Naive thymus-derived CD8-positive, alpha-beta T cell (primary cell): ENCODE data around the gene TRPC4AP. TPM values are rescaled to one million over a fixed set of nuclear protein-coding genes. Genes with fewer than 3 reads are reported as not detected.

Experiments
- ATAC-seq, 2 donors: fragments of 150-1000 bp; cut with Tn5 transposase in 1 of 2; sonication (Bioruptor Pico), chemical (Tn5 transposase) in 1 of 2; 1 replicate in 1 of 2; 2 replicates in 1 of 2; pipeline ENCODE4 v1.10.0; 2021; ENCODE audit warnings: mild to moderate bottlenecking in 2 of 2, moderate library complexity in 2 of 2
- POLR2A ChIA-PET: fragments of 350-600 bp; sonication (Branson Sonifier 250); formaldehyde crosslinking; loops from one replicate; lab custom pipeline; 2021; ENCODE audit warnings: antibody characterized with exemption; lab: Charles Lee
- DNase-seq, 10 donors: peaks; one replicate each; pipeline versions ENCODE4 v3.0.0 to v3.0.0-alpha.2; 2020 to 2022
- H3K27ac Mint-ChIP-seq, 10 donors: one replicate each; pipeline ENCODE4 v1.8.0; 2020 to 2022; ENCODE audit warnings: mild to moderate bottlenecking in 10 of 10, mixed read lengths in 10 of 10, moderate library complexity in 4 of 10, inconsistent platforms in 1 of 10
- H3K27me3 Mint-ChIP-seq, 5 donors: one replicate each; pipeline ENCODE4 v1.8.0; 2021 to 2022; ENCODE audit warnings: mixed read lengths in 5 of 5
- H3K36me3 Mint-ChIP-seq, 3 donors: one replicate each; pipeline ENCODE4 v1.8.0; 2020 to 2022; ENCODE audit warnings: mixed read lengths in 3 of 3, mild to moderate bottlenecking in 2 of 3, inconsistent platforms in 1 of 3
- H3K4me1 Mint-ChIP-seq, 4 donors: one replicate each; pipeline ENCODE4 v1.8.0; 2021 to 2022; ENCODE audit warnings: mixed read lengths in 4 of 4
- H3K4me3 Mint-ChIP-seq, 10 donors: one replicate each; pipeline ENCODE4 v1.8.0; 2020 to 2022; ENCODE audit warnings: mild to moderate bottlenecking in 10 of 10, mixed read lengths in 10 of 10, moderate library complexity in 6 of 10, inconsistent platforms in 1 of 10
- H3K9me3 Mint-ChIP-seq, 9 donors: one replicate each; pipeline ENCODE4 v1.8.0; 2020 to 2022; ENCODE audit warnings: mixed read lengths in 9 of 9, mild to moderate bottlenecking in 3 of 9, inconsistent platforms in 1 of 9, moderate library complexity in 1 of 9
- polyA plus RNA-seq, 3 donors: library from polyadenylated mRNA; unstranded; fragments of 300-500 nt; fragmentation: Illumina TruSeq; gene quantifications; one replicate each; pipeline ENCODE4 v1.2.3, GENCODE V29; 2021
- total RNA-seq, 8 experiments: library from RNA in 2 of 8; stranded (reverse) in 2 of 8; gene quantifications; one replicate each; pipeline ENCODE4 v1.2.3 and lab custom pipeline; 2021 to 2026

Gene TRPC4AP
- total and polyA plus RNA-seq, 5 experiments from 2014 or later: 54.7 to 77.6 (median 57.8) TPM

DNA sequence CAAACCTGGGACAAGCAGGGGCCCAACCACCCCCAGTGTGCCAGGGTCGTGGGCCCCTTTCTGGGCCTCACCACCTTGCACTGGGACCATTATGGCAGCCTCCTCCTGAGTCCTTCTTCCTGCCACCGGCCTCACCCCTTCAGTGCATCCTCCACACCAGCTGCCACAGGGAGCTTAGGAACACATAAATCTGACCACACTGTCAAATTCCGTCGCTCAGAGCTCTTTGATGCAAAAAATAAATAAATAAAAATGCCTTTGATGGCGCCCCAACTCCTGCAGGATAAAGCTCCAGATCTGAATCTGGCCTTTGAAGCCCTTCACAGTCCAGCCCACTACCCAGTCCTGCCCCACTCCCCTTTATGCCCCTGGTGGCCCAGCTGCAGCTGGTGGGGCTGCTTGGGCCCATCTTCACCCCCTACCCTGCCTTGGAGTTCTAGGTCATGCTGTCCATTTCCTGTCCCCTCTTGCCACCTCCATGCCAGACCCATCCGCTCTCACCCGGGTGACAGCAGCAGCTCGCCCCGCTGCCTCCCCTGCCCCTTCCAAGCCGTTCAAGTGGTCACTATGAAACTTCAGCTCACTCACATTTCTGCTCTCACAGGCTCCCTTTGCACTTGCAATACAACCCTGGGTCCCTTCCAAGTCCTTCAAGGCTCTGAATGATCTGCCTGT lies 120.9 kb downstream of the TRPC4AP start:
- Mint-ChIP-seq H3K27ac (no peak overlapping the region), H3K9me3 (no peaks in the 10 kb centered on the region), H3K4me1 (no peaks in the 10 kb centered on the region), H3K36me3 (no peaks in the 10 kb centered on the region), H3K27me3 (peaks cover 0 to 4% (median 0%) of the 10 kb centered on the region in 5 donors), H3K4me3 (no peak overlapping the region)
- DNase-seq (no peak), ATAC-seq (no peak)
- POLR2A ChIA-PET: no interaction called here

DNA sequence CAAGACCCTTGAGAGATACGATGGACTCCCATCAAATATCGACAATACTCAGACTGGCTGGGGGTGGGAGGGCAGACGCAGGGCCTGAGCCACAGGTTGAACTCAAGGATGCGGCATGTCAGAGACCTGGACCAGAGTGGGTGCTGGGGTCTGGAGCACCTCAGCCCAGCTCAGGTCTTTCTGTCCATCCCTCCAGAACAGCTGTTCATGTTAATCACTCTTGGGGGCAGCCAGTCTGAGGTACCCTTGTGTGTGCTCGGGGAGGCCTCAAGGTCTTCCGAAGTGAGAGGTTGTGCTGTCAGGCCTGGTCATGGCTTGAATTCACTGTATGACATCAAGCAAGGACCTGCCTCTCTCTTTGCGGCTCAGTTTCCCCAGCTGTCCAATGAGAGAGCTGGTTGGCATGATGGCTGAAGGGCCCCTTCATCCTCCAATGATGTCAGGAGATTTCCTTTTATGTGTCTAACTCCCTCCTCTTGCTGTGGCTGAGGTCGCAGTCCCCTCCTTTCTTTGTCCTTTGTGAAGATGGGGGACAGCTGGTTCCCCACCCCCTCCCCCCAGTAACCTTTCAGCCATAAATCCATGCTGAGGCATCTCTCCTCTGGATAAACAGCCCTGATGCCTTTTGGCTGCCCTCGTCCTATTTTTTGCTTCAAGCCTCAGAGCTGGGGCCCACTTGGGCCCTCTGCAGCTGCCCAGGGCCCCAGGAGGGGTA lies 121.6 kb downstream of the TRPC4AP start:
- no peak overlapping the region for H3K4me3 Mint-ChIP-seq
- peak overlapping the region in 1 of 10 donors; percentile 70 for H3K27ac Mint-ChIP-seq
- no peaks in the 10 kb centered on the region for H3K36me3 Mint-ChIP-seq
- H3K27me3 Mint-ChIP-seq: peaks cover 0 to 4% (median 0%) of the 10 kb centered on the region in 5 donors
- no peaks in the 10 kb centered on the region for H3K4me1 Mint-ChIP-seq
- no peaks in the 10 kb centered on the region for H3K9me3 Mint-ChIP-seq
- POLR2A ChIA-PET: interaction anchor here (0.5 kb wide), 1 partner anchor 766 kb away, joined by 4 read pairs; no protein-coding TSS in a partner anchor
- no peak for DNase-seq
- ATAC-seq: no peak

- peak in 1 of 10 donors; percentile 23 for DNase-seq
- H3K27ac Mint-ChIP-seq: no peak overlapping the region
- no peaks in the 10 kb centered on the region for H3K4me1 Mint-ChIP-seq
These were observed 122.3 kb downstream of the TRPC4AP start for GRCh38 chr20:34970193-34970840.

DNA sequence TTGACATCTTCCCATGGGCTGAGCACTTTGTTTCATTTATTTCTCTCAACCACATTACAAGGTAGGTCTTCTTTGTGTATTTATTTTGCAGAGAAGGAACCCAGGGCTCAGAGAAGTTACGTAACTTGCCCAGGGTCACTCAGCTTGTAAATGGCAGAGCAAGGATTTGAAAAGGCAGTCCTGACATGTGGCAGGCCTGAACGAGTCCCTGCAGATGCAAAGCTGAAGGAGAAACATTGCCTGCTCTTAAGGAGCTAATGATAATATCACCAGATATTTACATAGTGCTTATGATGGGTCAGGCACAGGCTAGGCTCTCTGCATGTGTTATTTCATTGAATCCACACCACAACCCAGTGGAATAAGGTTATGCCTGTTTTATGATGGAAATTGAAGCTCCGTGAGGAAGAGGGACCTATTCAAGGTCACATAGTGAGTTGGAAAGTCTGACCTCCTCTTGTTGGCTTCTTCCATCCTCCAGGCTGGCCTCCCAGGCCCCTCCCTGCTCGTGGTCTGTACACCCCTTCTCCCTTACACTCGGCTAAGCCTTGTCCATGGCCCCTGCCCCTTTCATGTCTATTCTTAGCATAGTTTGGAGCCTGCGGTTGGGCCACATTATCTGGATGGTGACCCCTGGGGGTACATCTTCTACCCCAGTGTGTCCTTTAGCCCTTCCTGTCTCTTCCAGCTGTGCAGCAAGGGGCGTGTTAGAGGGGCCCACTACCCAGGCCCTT lies 124.4 kb downstream of the TRPC4AP start:
- no peaks in the 10 kb centered on the region for H3K9me3 Mint-ChIP-seq
- H3K27ac Mint-ChIP-seq: no peak overlapping the region
- no peaks in the 10 kb centered on the region for H3K4me1 Mint-ChIP-seq
- ATAC-seq (no peak), DNase-seq (no peak)
- no peak overlapping the region for H3K4me3 Mint-ChIP-seq
- peaks cover 0 to 4% (median 0%) of the 10 kb centered on the region in 5 donors for H3K27me3 Mint-ChIP-seq
- POLR2A ChIA-PET: interaction anchor here (0.5 kb wide), 1 partner anchor 61 kb away, joined by 4 read pairs; no protein-coding TSS in a partner anchor
- no peaks in the 10 kb centered on the region for H3K36me3 Mint-ChIP-seq

More at GRCh38 chr20:34970193-34970840, 122.3 kb downstream of the TRPC4AP start:
- POLR2A ChIA-PET: interaction anchor here (0.5 to 1.1 kb wide), 2 partner anchors 98 to 767 kb away, joined by 4 read pairs; partner anchors contain the start of gene GGT7
- Mint-ChIP-seq H3K27me3 (peaks cover 0 to 4% (median 0%) of the 10 kb centered on the region in 5 donors), H3K4me3 (no peak overlapping the region), H3K36me3 (no peaks in the 10 kb centered on the region), H3K9me3 (no peaks in the 10 kb centered on the region)
- no peak for ATAC-seq

DNA sequence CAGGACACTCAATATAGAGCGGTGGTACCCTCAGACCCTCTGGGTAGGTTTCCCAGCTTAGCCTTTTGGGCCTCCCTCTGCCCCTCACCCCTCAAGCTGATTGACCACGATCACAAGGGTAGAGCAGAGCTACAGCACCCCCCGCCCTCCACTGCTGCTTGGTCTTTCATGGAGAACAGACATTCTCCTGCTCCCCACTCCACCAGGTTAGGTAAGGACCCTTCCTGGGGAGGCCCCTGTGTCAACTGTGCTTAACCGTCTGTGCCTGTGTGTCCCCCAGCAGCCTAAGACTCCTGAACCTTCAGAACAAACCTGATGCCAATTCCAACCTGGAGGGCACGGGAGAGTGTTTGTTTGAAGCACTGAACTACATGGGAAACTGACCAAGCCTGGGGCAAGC lies 125.2 kb downstream of the TRPC4AP start:
- DNase-seq (no peak), ATAC-seq (no peak)
- Mint-ChIP-seq H3K27me3 (peaks cover 0 to 4% (median 0%) of the 10 kb centered on the region in 5 donors), H3K27ac (no peak overlapping the region), H3K36me3 (no peaks in the 10 kb centered on the region), H3K9me3 (no peaks in the 10 kb centered on the region), H3K4me3 (no peak overlapping the region), H3K4me1 (no peaks in the 10 kb centered on the region)
- POLR2A ChIA-PET: no interaction called here

GRCh38 chr20:34965051-34965450 lies 127.6 kb downstream of the TRPC4AP start:
- POLR2A ChIA-PET: no interaction called here
- Mint-ChIP-seq H3K9me3 (no peaks in the 10 kb centered on the region), H3K27me3 (no peaks in the 10 kb centered on the region), H3K27ac (peak overlapping the region in 1 of 10 donors; percentile 49), H3K36me3 (no peaks in the 10 kb centered on the region), H3K4me3 (no peak overlapping the region), H3K4me1 (peaks cover 0 to 6% (median 3%) of the 10 kb centered on the region in 4 donors)
- no peak for DNase-seq
- ATAC-seq: no peak

- no peak for ATAC-seq
- no peak for DNase-seq
- no peak overlapping the region for H3K27ac Mint-ChIP-seq
- no peaks in the 10 kb centered on the region for H3K9me3 Mint-ChIP-seq
- no peak overlapping the region for H3K4me3 Mint-ChIP-seq
- H3K36me3 Mint-ChIP-seq: no peaks in the 10 kb centered on the region
- H3K27me3 Mint-ChIP-seq: no peaks in the 10 kb centered on the region
- POLR2A ChIA-PET: no interaction called here
- H3K4me1 Mint-ChIP-seq: peaks cover 0 to 6% (median 3%) of the 10 kb centered on the region in 4 donors
These were observed 128.1 kb downstream of the TRPC4AP start for GRCh38 chr20:34964486-34964885.

DNA sequence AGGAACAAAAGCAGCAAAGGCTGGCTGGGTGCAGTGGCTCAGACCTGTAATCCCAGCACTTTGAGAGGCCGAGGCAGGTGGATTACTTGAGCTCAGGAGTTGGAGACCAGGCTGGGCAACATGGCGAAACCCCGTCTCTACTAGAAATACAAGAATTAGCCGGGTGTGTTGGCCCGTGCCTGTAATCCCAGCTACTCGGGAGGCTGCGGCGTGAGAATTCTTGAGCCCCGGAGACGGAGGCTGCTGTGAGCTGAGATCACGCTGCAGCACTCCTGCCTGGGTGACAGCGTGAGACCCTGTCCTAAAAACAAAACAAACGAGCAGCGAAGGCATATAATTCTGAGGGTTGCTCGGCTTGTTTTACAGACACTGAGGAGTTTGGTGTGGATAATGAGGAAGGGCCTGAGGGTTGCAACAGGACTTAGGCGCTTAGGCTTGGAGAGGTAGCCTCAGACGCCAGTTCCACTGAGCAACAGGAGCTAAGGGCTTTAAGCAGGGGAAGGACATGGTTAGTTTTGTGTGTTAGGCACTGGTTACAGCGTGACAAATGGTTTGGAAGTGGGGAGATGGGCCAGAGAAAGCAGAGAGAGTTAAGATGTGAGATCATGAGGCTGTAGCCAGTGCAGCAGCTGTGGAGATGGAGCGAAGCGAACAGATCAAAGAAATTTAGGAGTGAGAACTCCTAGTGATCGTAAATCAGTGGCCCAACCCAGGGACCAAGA lies 135.7 kb downstream of the TRPC4AP start:
- DNase-seq (no peak), ATAC-seq (no peak)
- Mint-ChIP-seq H3K9me3 (no peaks in the 10 kb centered on the region), H3K36me3 (no peaks in the 10 kb centered on the region), H3K4me1 (peaks cover 21 to 43% (median 29%) of the 10 kb centered on the region in 4 donors), H3K27ac (peak overlapping the region in 7 of 10 donors; percentile 31 to 97 (median 97)), H3K27me3 (no peaks in the 10 kb centered on the region), H3K4me3 (peak overlapping the region in 7 of 10 donors; percentile 13 to 100 (median 98))
- POLR2A ChIA-PET: interaction anchor here (0.7 to 1.6 kb wide), 3 partner anchors 14 to 131 kb away, joined by 4 to 7 read pairs (median 5); partner anchors contain the start of genes GGT7 and NCOA6

DNA sequence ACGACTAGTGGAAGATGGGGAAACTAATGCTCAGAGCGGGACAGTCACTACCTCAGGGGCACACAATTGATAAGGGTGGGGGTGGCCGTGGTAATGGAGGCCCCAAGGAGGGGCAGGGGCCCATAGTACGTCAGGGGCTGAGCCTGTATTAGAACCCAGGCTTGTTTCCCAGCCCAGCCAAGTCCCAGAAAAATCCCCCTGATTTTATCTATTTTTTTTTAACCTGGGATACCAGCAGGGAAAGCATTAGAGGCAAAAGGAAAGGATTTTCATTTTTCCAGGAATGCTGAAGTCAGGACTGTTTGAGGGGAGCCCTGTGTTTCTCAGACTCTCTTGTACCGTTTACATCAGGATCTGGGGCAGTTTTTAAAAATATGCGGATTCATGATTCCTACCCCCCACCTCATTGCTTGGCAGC lies 136.6 kb downstream of the TRPC4AP start:
- H3K4me3 Mint-ChIP-seq: peak overlapping the region; percentile 95 to 100 (median 98)
- no peak for ATAC-seq
- H3K36me3 Mint-ChIP-seq: no peaks in the 10 kb centered on the region
- POLR2A ChIA-PET: interaction anchor here (0.6 to 1.6 kb wide), 3 partner anchors 82 to 130 kb away, joined by 3 to 7 read pairs (median 4); partner anchors contain the start of genes GGT7 and NCOA6
- H3K27me3 Mint-ChIP-seq: no peaks in the 10 kb centered on the region
- no peak for DNase-seq
- peak overlapping the region; percentile 91 to 99 (median 97) for H3K27ac Mint-ChIP-seq
- H3K4me1 Mint-ChIP-seq: peaks cover 20 to 44% (median 28%) of the 10 kb centered on the region in 4 donors
- H3K9me3 Mint-ChIP-seq: no peaks in the 10 kb centered on the region

DNA sequence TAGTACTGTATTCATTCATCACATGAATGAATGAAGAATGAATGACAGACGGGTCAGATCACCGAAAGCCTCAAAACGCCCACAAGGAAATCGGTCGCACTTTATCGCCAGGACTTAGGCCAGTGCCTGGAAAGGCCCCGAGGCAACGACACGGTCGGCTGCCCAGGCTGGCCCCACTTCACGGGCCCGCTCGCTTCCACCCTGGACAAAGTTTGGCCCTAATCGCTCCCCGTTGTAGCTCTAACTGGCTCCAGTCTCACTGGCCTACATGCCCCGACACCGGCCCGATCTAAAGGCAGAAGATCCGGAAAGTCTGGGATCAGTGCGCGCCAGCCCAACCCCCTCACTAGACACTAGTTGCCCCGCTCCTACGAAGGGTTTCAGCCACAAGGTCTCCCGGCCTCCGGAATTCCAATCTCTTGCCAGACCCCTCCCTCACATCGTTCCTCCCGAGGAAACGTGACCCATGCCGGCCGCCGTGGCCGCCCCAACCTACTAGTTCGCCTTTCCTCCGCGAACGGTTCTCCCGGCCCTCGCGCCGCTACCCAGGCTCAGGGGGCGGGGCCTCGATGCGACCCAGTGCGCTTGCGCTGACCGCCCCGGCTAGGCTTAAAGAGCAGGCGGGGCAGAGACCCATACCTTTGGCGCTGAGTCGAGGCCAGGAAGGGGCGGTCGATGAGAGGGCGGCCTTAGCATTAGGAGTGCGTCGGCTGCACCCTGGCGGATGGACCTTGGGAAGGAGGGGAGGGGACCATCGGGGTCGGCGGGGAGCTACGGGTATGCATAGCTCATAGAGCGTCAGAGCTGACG lies 137.2 kb downstream of the TRPC4AP start, which contains the start of the genes GSS and MYH7B:
Gene GSS (minus strand): TSS at position 576 of the 810 bp plus-strand sequence. CDS start 3,954 bp downstream, outside the sequence.
Gene MYH7B (plus strand): TSS at position 638 of the 810 bp plus-strand sequence. CDS start 22,138 bp downstream, outside the sequence.
- peak within 1 kb of the TSS; percentile 95 to 100 (median 98) for H3K4me3 Mint-ChIP-seq
- no peaks in the 10 kb centered on the region for H3K27me3 Mint-ChIP-seq
- peaks cover 0 to under 1% (median 0%) of the 10 kb centered on the region in 3 donors for H3K36me3 Mint-ChIP-seq
- ATAC-seq: peak; percentile 90 to 93
- H3K9me3 Mint-ChIP-seq: no peaks in the 10 kb centered on the region
- peak within 1 kb of the TSS; percentile 91 to 99 (median 97) for H3K27ac Mint-ChIP-seq
- peaks cover 20 to 39% (median 26%) of the 10 kb centered on the region in 4 donors for H3K4me1 Mint-ChIP-seq
- peak; percentile 90 to 98 (median 96) for DNase-seq
- POLR2A ChIA-PET: interaction anchor here (0.6 to 1.6 kb wide), 6 partner anchors 13 to 843 kb away, joined by 3 to 7 read pairs (median 4); partner anchors contain the start of genes EIF2S2, GGT7 and NCOA6
